Neural crest cell (in vitro differentiated cells): ENCODE results near the gene CTXND1. TPM values are rescaled to one million over a fixed set of nuclear protein-coding genes. Genes with fewer than 3 reads are reported as not detected.

Experiments used
- DNase-seq: peaks from one replicate; pipeline ENCODE4 v3.0.0; 2021; ENCODE audit warnings: low read depth, mixed read lengths, low spot score
- H3K27ac Mint-ChIP-seq: one replicate; pipeline ENCODE4 v1.8.0; 2021; ENCODE audit warnings: mild to moderate bottlenecking, mixed read lengths; ENCODE audit not compliant: unreplicated experiment
- H3K27me3 Mint-ChIP-seq: 2 replicates; pipeline ENCODE4 v1.8.0; 2021; ENCODE audit warnings: low read depth, mild to moderate bottlenecking, mixed read lengths
- H3K36me3 Mint-ChIP-seq: 2 replicates; pipeline ENCODE4 v1.8.0; 2021; ENCODE audit warnings: low read depth, mild to moderate bottlenecking, mixed read lengths
- H3K4me1 Mint-ChIP-seq: 2 replicates; pipeline ENCODE4 v1.8.0; 2021; ENCODE audit warnings: mixed read lengths
- H3K4me3 Mint-ChIP-seq: one replicate; pipeline ENCODE4 v1.8.0; 2021; ENCODE audit warnings: mild to moderate bottlenecking, mixed read lengths
- H3K9me3 Mint-ChIP-seq: 2 replicates; pipeline ENCODE4 v1.8.0; 2021; ENCODE audit warnings: mixed read lengths
- total RNA-seq: library from RNA; stranded (reverse); gene quantifications from 2 replicates; pipeline ENCODE4 v1.2.1, GENCODE V29; 2021
- TF ChIP-seq, protein P1 (sequence below): fragments of 200-600 bp; sonication (generic); conservative IDR thresholded peaks from 2 replicates; pipeline ENCODE4 v1.5.0; 2021; ENCODE audit warnings: antibody characterized with exemption, mild to moderate bottlenecking

Gene CTXND1
- total RNA-seq, 1 donor from 2014 or later: 1.3 TPM

- TF ChIP-seq, protein P1, sequence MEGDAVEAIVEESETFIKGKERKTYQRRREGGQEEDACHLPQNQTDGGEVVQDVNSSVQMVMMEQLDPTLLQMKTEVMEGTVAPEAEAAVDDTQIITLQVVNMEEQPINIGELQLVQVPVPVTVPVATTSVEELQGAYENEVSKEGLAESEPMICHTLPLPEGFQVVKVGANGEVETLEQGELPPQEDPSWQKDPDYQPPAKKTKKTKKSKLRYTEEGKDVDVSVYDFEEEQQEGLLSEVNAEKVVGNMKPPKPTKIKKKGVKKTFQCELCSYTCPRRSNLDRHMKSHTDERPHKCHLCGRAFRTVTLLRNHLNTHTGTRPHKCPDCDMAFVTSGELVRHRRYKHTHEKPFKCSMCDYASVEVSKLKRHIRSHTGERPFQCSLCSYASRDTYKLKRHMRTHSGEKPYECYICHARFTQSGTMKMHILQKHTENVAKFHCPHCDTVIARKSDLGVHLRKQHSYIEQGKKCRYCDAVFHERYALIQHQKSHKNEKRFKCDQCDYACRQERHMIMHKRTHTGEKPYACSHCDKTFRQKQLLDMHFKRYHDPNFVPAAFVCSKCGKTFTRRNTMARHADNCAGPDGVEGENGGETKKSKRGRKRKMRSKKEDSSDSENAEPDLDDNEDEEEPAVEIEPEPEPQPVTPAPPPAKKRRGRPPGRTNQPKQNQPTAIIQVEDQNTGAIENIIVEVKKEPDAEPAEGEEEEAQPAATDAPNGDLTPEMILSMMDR: no peak
- Mint-ChIP-seq H3K4me1 (peaks cover 15% of the 10 kb centered on the region), H3K27ac (no peak overlapping the region), H3K4me3 (no peak overlapping the region), H3K9me3 (no peaks in the 10 kb centered on the region), H3K27me3 (no peaks in the 10 kb centered on the region), H3K36me3 (peaks cover 5% of the 10 kb centered on the region)
- DNase-seq: no peak
These were observed 74.9 kb downstream of the CTXND1 start for GRCh38 chr15:80177156-80177555.

DNA sequence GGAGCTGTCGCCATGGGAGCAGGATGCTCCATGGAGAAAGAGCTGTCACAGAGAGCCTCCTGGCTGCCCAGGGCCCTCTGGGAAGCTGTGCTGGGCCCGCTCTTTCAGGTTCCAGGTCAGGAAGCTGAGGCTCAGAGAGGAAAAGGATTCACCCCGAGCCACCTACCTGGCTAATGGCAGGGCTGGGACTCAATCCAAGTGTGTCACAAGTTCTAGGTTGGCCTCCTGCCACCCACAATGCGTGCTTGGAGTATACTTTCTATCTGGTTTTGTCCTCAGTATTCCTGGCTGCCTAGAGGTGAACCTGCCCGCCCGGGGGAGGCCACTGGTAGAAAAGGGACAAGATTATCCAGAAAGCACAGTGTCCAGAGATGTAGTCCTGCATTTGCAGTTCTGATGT is 75.6 kb downstream of the CTXND1 start:
- Mint-ChIP-seq H3K4me1 (peaks cover 15% of the 10 kb centered on the region), H3K4me3 (no peak overlapping the region), H3K27ac (no peak overlapping the region), H3K9me3 (no peaks in the 10 kb centered on the region), H3K27me3 (no peaks in the 10 kb centered on the region), H3K36me3 (peaks cover 2% of the 10 kb centered on the region)
- DNase-seq: no peak
- TF ChIP-seq, protein P1: no peak

GRCh38 chr15:80175436-80175835 is 76.6 kb downstream of the CTXND1 start:
- no peak overlapping the region for H3K27ac Mint-ChIP-seq
- H3K27me3 Mint-ChIP-seq: no peaks in the 10 kb centered on the region
- DNase-seq: no peak
- no peak overlapping the region for H3K4me3 Mint-ChIP-seq
- H3K4me1 Mint-ChIP-seq: peaks cover 15% of the 10 kb centered on the region
- TF ChIP-seq, protein P1: no peak
- H3K36me3 Mint-ChIP-seq: peaks cover 2% of the 10 kb centered on the region
- H3K9me3 Mint-ChIP-seq: no peaks in the 10 kb centered on the region

GRCh38 chr15:80174017-80174746 is 77.8 kb downstream of the CTXND1 start:
- peaks cover 15% of the 10 kb centered on the region for H3K4me1 Mint-ChIP-seq
- no peak for DNase-seq
- peaks cover 2% of the 10 kb centered on the region for H3K36me3 Mint-ChIP-seq
- TF ChIP-seq, protein P1: no peak
- H3K4me3 Mint-ChIP-seq: no peak overlapping the region
- H3K27ac Mint-ChIP-seq: peak overlapping the region; percentile 95
- H3K27me3 Mint-ChIP-seq: no peaks in the 10 kb centered on the region
- H3K9me3 Mint-ChIP-seq: no peaks in the 10 kb centered on the region

GRCh38 chr15:80173022-80173759 is 78.8 kb downstream of the CTXND1 start:
- Mint-ChIP-seq H3K4me3 (no peak overlapping the region), H3K27me3 (no peaks in the 10 kb centered on the region), H3K9me3 (no peaks in the 10 kb centered on the region), H3K36me3 (peaks cover 2% of the 10 kb centered on the region), H3K27ac (no peak overlapping the region), H3K4me1 (peaks cover 15% of the 10 kb centered on the region)
- DNase-seq: peak; percentile 62
- TF ChIP-seq, protein P1: peak; percentile 77
